DMS114 treated with DMSO at 0.1 percent for 48 hours (cell line): ENCODE measurements around the gene GTF2F2.

Experiments
- DNase-seq: peaks from one replicate; lab custom pipeline; 2025; ENCODE audit not compliant: unreplicated experiment; lab: John Stamatoyannopoulos, UW

The GTF2F2 gene

GRCh38 chr13:45209229-45209628 lies 88.9 kb downstream of the GTF2F2 start:
- no peak for DNase-seq

- no peak for DNase-seq
These were observed 95.2 kb downstream of the GTF2F2 start for GRCh38 chr13:45215392-45216077.

GRCh38 chr13:45216193-45216592 lies 95.9 kb downstream of the GTF2F2 start:
- DNase-seq, result no peak

- DNase-seq, result no peak
These were observed 98.4 kb downstream of the GTF2F2 start for GRCh38 chr13:45218689-45219088.

- no peak for DNase-seq
These were observed 99.0 kb downstream of the GTF2F2 start for GRCh38 chr13:45219123-45219891.

- DNase-seq, result no peak
These were observed 99.6 kb downstream of the GTF2F2 start for GRCh38 chr13:45219938-45220375.

- DNase-seq, result no peak
These were observed 100.1 kb downstream of the GTF2F2 start for GRCh38 chr13:45220403-45220802.

- no peak for DNase-seq
These were observed 102.2 kb downstream of the GTF2F2 start for GRCh38 chr13:45222516-45222915.

GRCh38 chr13:45222919-45223318 lies 102.6 kb downstream of the GTF2F2 start:
- no peak for DNase-seq

- DNase-seq, result no peak
These were observed 103.9 kb downstream of the GTF2F2 start for GRCh38 chr13:45224176-45224575.

- no peak for DNase-seq
These were observed 105.1 kb downstream of the GTF2F2 start for GRCh38 chr13:45225370-45225769.

GRCh38 chr13:45226024-45226423 lies 105.7 kb downstream of the GTF2F2 start:
- no peak for DNase-seq

- no peak for DNase-seq
These were observed 107.7 kb downstream of the GTF2F2 start for GRCh38 chr13:45228002-45228401.

GRCh38 chr13:45229172-45229571 lies 108.9 kb downstream of the GTF2F2 start:
- no peak for DNase-seq

GRCh38 chr13:45231305-45231704 lies 111.0 kb downstream of the GTF2F2 start:
- no peak for DNase-seq

GRCh38 chr13:45231722-45232121 lies 111.4 kb downstream of the GTF2F2 start:
- DNase-seq, result no peak

- DNase-seq, result no peak
These were observed 112.3 kb downstream of the GTF2F2 start for GRCh38 chr13:45232591-45232990.

GRCh38 chr13:45238945-45239795 lies 118.9 kb downstream of the GTF2F2 start:
- DNase-seq, result no peak

- no peak for DNase-seq
These were observed 119.8 kb downstream of the GTF2F2 start for GRCh38 chr13:45240143-45240542.

GRCh38 chr13:45242070-45242469 lies 121.8 kb downstream of the GTF2F2 start:
- no peak for DNase-seq

GRCh38 chr13:45242524-45242923 lies 122.2 kb downstream of the GTF2F2 start:
- DNase-seq, result no peak

GRCh38 chr13:45243077-45243476 lies 122.8 kb downstream of the GTF2F2 start:
- no peak for DNase-seq
